Right atrium auricular region (tissue), 2 donors: ENCODE measurements around the gene IDH3B. TPM values are rescaled to one million over a fixed set of nuclear protein-coding genes. Genes with fewer than 3 reads are reported as not detected.

Source experiments
- DNase-seq: peaks from one replicate; pipeline ENCODE4 v3.0.0-alpha.2; 2019; ENCODE audit warnings: low spot score
- H3K27ac ChIP-seq, 2 donors: fragments of 200-600 bp; sonication (generic); 1 replicate in 1 of 2; 2 replicates in 1 of 2; pipeline ENCODE4 v1.5.1; 2016 to 2019
- H3K27me3 ChIP-seq, 2 donors: fragments of 200-600 bp; sonication (generic); one replicate each; pipeline versions ENCODE4 v1.5.1 to v1.6.0; 2017 to 2019
- H3K36me3 ChIP-seq: fragments of 200-600 bp; sonication (generic); one replicate; pipeline ENCODE4 v1.5.1; 2016
- H3K4me1 ChIP-seq, 2 donors: fragments of 200-600 bp; sonication (generic); one replicate each; pipeline versions ENCODE4 v1.5.1 to v1.6.0; 2017 to 2019
- H3K4me3 ChIP-seq, 2 donors: fragments of 200-600 bp; sonication (generic); 1 replicate in 1 of 2; 2 replicates in 1 of 2; pipeline ENCODE4 v1.5.1; 2017 to 2019; ENCODE audit warnings: mild to moderate bottlenecking in 1 of 2, moderate library complexity in 1 of 2
- H3K9me3 ChIP-seq, 2 donors: fragments of 200-600 bp; sonication (generic); one replicate each; pipeline ENCODE4 v1.5.1; 2019
- total RNA-seq, 2 donors: library from RNA; depleted of rRNA; stranded (reverse); fragments of >200 nt; gene quantifications; one replicate each; pipeline ENCODE4 v1.1.0, GENCODE V29; 2016
- TF ChIP-seq, protein P1 (sequence below), 2 donors: fragments of 200-600 bp; sonication (generic); IDR thresholded peaks; one replicate each; pipeline ENCODE4 v1.5.1; 2019; ENCODE audit warnings: antibody characterized with exemption in 2 of 2

Gene IDH3B
- total RNA-seq, 2 donors from 2014 or later = 145 to 217 TPM

DNA sequence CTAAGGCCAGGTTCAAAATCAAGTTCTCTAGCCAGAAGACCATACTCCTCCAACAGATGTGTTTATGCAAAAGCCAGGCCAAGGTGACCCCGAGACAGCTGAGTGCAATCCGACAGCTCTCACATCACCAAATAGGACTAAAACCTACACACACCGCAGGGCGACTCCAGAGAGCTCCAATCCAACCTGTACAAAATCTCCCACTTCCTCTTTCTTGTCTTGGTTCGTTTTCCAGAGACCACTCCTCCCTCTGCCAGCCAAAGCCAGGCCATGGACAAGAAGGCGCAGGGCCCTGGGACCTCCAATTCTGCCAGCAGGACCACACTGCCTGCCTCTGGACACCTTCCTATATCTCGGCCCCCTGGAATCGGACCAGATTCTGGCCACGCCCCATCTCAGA is 23.1 kb downstream of the IDH3B start:
- Histone ChIP-seq H3K27ac (no peak overlapping the region), H3K36me3 (no peaks in the 10 kb centered on the region), H3K27me3 (no peaks in the 10 kb centered on the region), H3K9me3 (no peaks in the 10 kb centered on the region), H3K4me1 (no peaks in the 10 kb centered on the region), H3K4me3 (no peak overlapping the region)
- no peak for DNase-seq
- TF ChIP-seq, protein P1, sequence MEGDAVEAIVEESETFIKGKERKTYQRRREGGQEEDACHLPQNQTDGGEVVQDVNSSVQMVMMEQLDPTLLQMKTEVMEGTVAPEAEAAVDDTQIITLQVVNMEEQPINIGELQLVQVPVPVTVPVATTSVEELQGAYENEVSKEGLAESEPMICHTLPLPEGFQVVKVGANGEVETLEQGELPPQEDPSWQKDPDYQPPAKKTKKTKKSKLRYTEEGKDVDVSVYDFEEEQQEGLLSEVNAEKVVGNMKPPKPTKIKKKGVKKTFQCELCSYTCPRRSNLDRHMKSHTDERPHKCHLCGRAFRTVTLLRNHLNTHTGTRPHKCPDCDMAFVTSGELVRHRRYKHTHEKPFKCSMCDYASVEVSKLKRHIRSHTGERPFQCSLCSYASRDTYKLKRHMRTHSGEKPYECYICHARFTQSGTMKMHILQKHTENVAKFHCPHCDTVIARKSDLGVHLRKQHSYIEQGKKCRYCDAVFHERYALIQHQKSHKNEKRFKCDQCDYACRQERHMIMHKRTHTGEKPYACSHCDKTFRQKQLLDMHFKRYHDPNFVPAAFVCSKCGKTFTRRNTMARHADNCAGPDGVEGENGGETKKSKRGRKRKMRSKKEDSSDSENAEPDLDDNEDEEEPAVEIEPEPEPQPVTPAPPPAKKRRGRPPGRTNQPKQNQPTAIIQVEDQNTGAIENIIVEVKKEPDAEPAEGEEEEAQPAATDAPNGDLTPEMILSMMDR (IDR thresholded peaks at IDR 0.05) = no peak

- TF ChIP-seq, protein P1 (IDR thresholded peaks at IDR 0.05) = no peak
- no peak for DNase-seq
- no peaks in the 10 kb centered on the region for H3K9me3 ChIP-seq
- H3K36me3 ChIP-seq = no peaks in the 10 kb centered on the region
- H3K27me3 ChIP-seq = no peaks in the 10 kb centered on the region
- no peak overlapping the region for H3K4me3 ChIP-seq
- H3K4me1 ChIP-seq = no peaks in the 10 kb centered on the region
- no peak overlapping the region for H3K27ac ChIP-seq
These were observed 23.8 kb downstream of the IDH3B start for GRCh38 chr20:2640260-2640659.

DNA sequence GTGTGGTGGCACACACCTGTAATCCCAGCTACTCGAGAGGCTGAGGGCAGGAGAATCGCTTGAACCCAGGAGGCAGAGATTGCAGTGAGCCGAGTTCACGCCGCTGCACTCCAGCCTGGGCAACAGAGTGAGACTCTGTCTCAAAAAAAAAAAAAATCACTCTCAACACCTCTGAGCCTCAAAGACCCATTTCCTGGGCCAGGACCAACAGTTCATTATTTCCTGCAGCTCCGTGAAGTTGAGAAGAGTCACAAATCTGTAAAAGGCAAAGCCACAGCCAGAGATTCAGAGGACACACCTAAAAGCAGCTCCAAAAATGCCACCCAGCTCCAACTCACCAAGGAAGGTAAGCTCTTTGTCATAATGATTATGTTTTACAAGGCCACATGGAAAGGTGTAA is 26.8 kb downstream of the IDH3B start:
- H3K4me1 ChIP-seq = no peaks in the 10 kb centered on the region
- TF ChIP-seq, protein P1 (IDR thresholded peaks at IDR 0.05) = no peak

DNA sequence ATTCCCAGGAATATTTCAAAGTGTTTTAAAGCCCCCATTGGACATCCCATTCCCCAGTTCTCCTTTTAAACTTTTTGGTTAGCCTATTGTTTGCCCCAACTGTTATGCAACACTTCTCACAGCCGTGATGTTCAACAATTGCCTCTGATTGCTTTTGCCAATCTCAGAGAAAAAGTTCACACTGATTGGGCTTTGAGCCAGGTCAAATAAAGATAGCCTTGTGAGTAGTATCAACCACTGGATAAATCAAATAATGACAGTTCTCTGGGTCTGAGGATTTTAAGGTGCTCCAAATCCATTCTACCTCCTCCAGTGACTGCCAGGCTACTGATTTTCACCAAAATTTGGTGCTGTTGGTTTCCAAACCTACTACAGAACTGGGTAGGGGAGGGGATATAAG is 30.6 kb downstream of the IDH3B start:
- H3K9me3 ChIP-seq = peaks cover 0 to 13% of the 10 kb centered on the region in 2 donors
- no peaks in the 10 kb centered on the region for H3K27me3 ChIP-seq
- no peak overlapping the region for H3K4me3 ChIP-seq
- no peak overlapping the region for H3K27ac ChIP-seq
- no peak for DNase-seq
- H3K4me1 ChIP-seq = no peaks in the 10 kb centered on the region
- TF ChIP-seq, protein P1 (IDR thresholded peaks at IDR 0.05) = no peak
- H3K36me3 ChIP-seq = no peaks in the 10 kb centered on the region

More for the DNA sequence above, 26.8 kb downstream of the IDH3B start:
- Histone ChIP-seq H3K36me3 (no peaks in the 10 kb centered on the region), H3K27me3 (no peaks in the 10 kb centered on the region), H3K27ac (no peak overlapping the region), H3K9me3 (no peaks in the 10 kb centered on the region), H3K4me3 (no peak overlapping the region)
- no peak for DNase-seq

DNA sequence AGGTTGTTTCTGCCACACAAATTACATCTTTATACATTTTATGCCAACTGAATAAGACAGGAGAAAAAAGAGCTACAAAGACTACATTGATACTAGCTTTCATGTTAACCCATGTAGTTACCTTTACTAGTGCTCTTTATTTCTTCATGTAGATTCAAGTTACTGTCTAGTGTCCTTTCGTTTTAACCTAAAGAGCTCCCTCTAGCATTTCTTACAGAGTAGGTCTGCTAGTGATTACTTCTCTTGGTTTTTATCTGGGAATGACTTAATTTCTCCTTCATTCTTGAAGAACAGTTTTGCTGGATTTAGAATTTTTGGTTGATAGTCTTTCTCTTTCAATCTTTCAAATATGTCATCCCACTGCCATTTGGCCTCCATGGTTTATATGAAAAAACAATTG is 32.8 kb downstream of the IDH3B start:
- H3K9me3 ChIP-seq = peaks cover 0 to 19% of the 10 kb centered on the region in 2 donors
- H3K36me3 ChIP-seq = no peaks in the 10 kb centered on the region
- no peaks in the 10 kb centered on the region for H3K4me1 ChIP-seq
- DNase-seq = no peak
- no peak overlapping the region for H3K4me3 ChIP-seq
- TF ChIP-seq, protein P1 (IDR thresholded peaks at IDR 0.05) = no peak
- no peaks in the 10 kb centered on the region for H3K27me3 ChIP-seq
- H3K27ac ChIP-seq = no peak overlapping the region

DNA sequence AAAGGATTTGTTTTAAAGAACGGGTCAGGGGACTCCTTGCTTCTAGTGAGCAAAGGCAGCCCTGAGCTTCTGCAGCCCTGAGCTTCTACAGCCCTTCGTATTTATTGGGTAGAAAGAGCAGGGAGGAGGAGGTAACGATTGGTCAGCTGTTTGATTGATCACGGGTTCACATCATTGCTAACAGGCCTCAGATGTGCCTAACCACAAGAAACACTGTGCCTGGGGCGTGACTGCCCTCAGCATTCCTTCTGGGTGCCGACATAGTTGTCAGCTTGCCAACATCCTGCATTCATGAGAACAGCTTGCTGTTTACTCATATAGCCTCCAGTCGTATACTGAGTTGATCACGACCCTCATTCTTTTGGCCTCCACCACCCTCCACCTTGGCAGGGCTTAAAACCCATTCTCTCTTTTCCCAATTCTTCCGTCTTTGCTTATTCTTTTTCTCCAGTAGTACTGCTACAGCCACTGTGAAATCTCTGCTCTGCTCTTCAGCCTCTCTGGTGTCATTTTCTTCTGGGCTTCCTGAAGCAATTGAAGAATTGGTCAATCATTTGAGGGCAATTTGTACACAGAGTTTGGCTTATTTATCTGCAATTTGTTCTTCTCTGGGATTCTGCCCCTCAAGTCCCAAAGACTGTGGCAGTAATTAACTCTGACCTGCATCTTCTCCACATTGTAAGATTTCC is 37.0 kb downstream of the IDH3B start:
- no peaks in the 10 kb centered on the region for H3K36me3 ChIP-seq
- no peaks in the 10 kb centered on the region for H3K27me3 ChIP-seq
- no peak overlapping the region for H3K27ac ChIP-seq
- H3K4me3 ChIP-seq = no peak overlapping the region
- no peaks in the 10 kb centered on the region for H3K4me1 ChIP-seq
- TF ChIP-seq, protein P1 (IDR thresholded peaks at IDR 0.05) = no peak
- peaks cover 0 to 20% of the 10 kb centered on the region in 2 donors for H3K9me3 ChIP-seq
- DNase-seq = no peak
